Fibroblast of the aortic adventitia (primary cell): ENCODE measurements around the gene PHKG1. TPM values are rescaled to one million over a fixed set of nuclear protein-coding genes. Genes with fewer than 3 reads are reported as not detected.
A peak's percentile ranks its signal among the peaks of the same experiment; 100 is the strongest.
"Not testable (repeated sequence)": the region's sequence is repeated elsewhere in the genome, so short reads cannot be mapped to it uniquely, and the experiment has no call there.

ENCODE experiments used
- DNase-seq: peaks from one replicate; pipeline ENCODE4 v3.0.0-alpha.2; 2010; ENCODE audit warnings: low read depth
- H3K4me3 ChIP-seq: 2 replicates; pipeline ENCODE4 v1.5.1; 2011; ENCODE audit warnings: low read depth, mild to moderate bottlenecking, control low read depth, low read length, moderate library complexity
- CTCF ChIP-seq: IDR thresholded peaks from 2 replicates; pipeline ENCODE4 v1.5.1; 2011; ENCODE audit warnings: mild to moderate bottlenecking, low read length, control low read depth, inconsistent platforms; ENCODE audit not compliant: insufficient read depth
- total RNA-seq: library from RNA; depleted of rRNA; stranded (reverse); fragments of >200 nt; gene quantifications from 2 replicates; pipeline ENCODE4 v1.2.3, GENCODE V29; 2012; ENCODE audit warnings: low replicate concordance

PHKG1 gene
- total RNA-seq, 1 donor = 2.3 TPM

- TF ChIP-seq CTCF = no peak
- DNase-seq = no peak
- H3K4me3 ChIP-seq = no peak overlapping the region
These were observed 17.9 kb upstream of the PHKG1 start for GRCh38 chr7:56110611-56111010.

- no peak overlapping the region for H3K4me3 ChIP-seq
- no peak for DNase-seq
- TF ChIP-seq CTCF = no peak
These were observed 15.2 kb upstream of the PHKG1 start for GRCh38 chr7:56107954-56108258.

GRCh38 chr7:56106108-56107073 lies 13.6 kb upstream of the PHKG1 start, which contains the start of gene CHCHD2:
CHCHD2 (minus strand) TSS chr7:56106476; CDS start chr7:56106413, 63 bp downstream.
- no peak for TF ChIP-seq CTCF
- peak; percentile 99 for DNase-seq
- peak within 1 kb of the TSS; percentile 95 for H3K4me3 ChIP-seq

- peak; percentile 77 for DNase-seq
- no peak for TF ChIP-seq CTCF
- peak overlapping the region; percentile 95 for H3K4me3 ChIP-seq
These were observed 12.8 kb upstream of the PHKG1 start for GRCh38 chr7:56105508-56105907.

- DNase-seq, H3K4me3 ChIP-seq: not testable (repeated sequence)
These were observed 11.4 kb upstream of the PHKG1 start for GRCh38 chr7:56104138-56104537.

GRCh38 chr7:56099653-56100052 lies 6.9 kb upstream of the PHKG1 start:
- no peak for DNase-seq
- no peak for TF ChIP-seq CTCF
- no peak overlapping the region for H3K4me3 ChIP-seq

- H3K4me3 ChIP-seq, DNase-seq: not testable (repeated sequence)
These were observed 5.6 kb upstream of the PHKG1 start for GRCh38 chr7:56098187-56099008.
